HCT116 (cell line): ENCODE results near the gene ZNF790.

Experiments
- CTCF ChIP-seq, 3 experiments: fragments of 200-600 bp in 1 of 3; sonication (generic) in 1 of 3; IDR thresholded peaks in 2 of 3; conservative IDR thresholded peaks in 1 of 3; 2 replicates each; pipeline ENCODE4 v1.5.1; 2012 to 2017; ENCODE audit warnings: low read depth in 2 of 3, low read length in 2 of 3, antibody characterized with exemption in 1 of 3, borderline replicate concordance in 1 of 3, control low read depth in 1 of 3, mild to moderate bottlenecking in 1 of 3, mixed read lengths in 1 of 3, mixed run types in 1 of 3, moderate library complexity in 1 of 3; ENCODE audit not compliant: insufficient read depth in 1 of 3
- ELF1 ChIP-seq: IDR thresholded peaks from 2 replicates; pipeline ENCODE4 v1.6.1; 2012; ENCODE audit warnings: low read depth, borderline replicate concordance
- EZH2phosphoT487 ChIP-seq: fragments of 200-600 bp; IDR thresholded peaks from 2 replicates; pipeline ENCODE4 v1.6.1; 2018; ENCODE audit warnings: antibody characterized with exemption, borderline replicate concordance
- JUND ChIP-seq: IDR thresholded peaks from 2 replicates; pipeline ENCODE4 v1.6.1; 2012
- POLR2AphosphoS5 ChIP-seq: IDR thresholded peaks from 2 replicates; pipeline ENCODE4 v1.6.1; 2011; ENCODE audit warnings: mild to moderate bottlenecking, low read depth, low read length, moderate library complexity
- RAD21 ChIP-seq: IDR thresholded peaks from 2 replicates; pipeline ENCODE4 v1.6.1; 2012; ENCODE audit warnings: low read depth, mild to moderate bottlenecking
- SIN3A ChIP-seq: IDR thresholded peaks from 2 replicates; pipeline ENCODE4 v1.6.1; 2012; ENCODE audit warnings: low read depth
- TCF7L2 ChIP-seq: IDR thresholded peaks from 2 replicates; pipeline ENCODE4 v1.7.0; 2011; ENCODE audit warnings: borderline replicate concordance, inconsistent platforms; ENCODE audit not compliant: insufficient read depth, insufficient read length; ENCODE audit errors: extremely low read depth
- ZBTB33 ChIP-seq: IDR thresholded peaks from 2 replicates; pipeline ENCODE4 v1.6.1; 2011; ENCODE audit warnings: mild to moderate bottlenecking, low read length, moderate library complexity; ENCODE audit not compliant: insufficient replicate concordance; ENCODE audit errors: extremely low read depth
- ZFX ChIP-seq: fragments of 450-650 bp; IDR thresholded peaks from 2 replicates; pipeline ENCODE4 v1.6.1; 2017
- ZNF274 ChIP-seq: fragments of 200-500 bp; sonication (Bioruptor generic); IDR thresholded peaks from 2 replicates; pipeline ENCODE4 v1.6.1; 2014; ENCODE audit warnings: mild to moderate bottlenecking, low read depth, low read length, inconsistent platforms
- TF ChIP-seq, protein P1 (sequence below): IDR thresholded peaks from 2 replicates; pipeline ENCODE4 v1.6.1; 2012; ENCODE audit warnings: low read depth
- TF ChIP-seq, protein P2 (sequence below): IDR thresholded peaks from 2 replicates; pipeline ENCODE4 v1.6.1; 2012

DNA sequence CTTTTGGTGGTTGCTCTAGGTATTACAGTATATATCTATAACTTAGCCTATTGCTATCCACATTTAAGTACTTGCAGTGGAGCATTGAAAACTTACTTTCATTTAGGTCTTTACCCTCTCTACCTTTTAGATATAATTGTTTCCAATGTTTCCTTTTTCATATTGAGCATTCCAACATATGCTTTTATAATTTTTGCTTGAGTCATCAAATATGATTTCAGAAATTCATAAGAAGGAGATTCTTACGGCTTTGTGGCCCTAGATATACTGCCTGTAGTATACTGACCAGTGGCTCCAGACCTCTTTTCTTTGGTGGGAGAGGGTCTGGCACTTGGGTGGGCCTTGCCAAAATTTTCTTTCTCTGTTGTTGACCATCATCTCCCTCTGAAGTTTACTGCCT, 32.8 kb downstream of the ZNF790 start:
- TF ChIP-seq ZBTB33 (no peak), RAD21 (no peak), CTCF (IDR thresholded peaks at IDR 0.05 in 2 of 3, conservative IDR thresholded peaks at IDR 0.05 in 1 of 3; ENCODE audit: borderline replicate concordance in 1 of 3, insufficient read depth in 1 of 3, low read depth in 2 of 3, low read length in 2 of 3) (no peak), JUND (no peak), TCF7L2 (no peak), EZH2phosphoT487 (no peak), POLR2AphosphoS5 (no peak), ZNF274 (no peak), ZFX (no peak), ELF1 (no peak), SIN3A (no peak)
- TF ChIP-seq, protein P1, sequence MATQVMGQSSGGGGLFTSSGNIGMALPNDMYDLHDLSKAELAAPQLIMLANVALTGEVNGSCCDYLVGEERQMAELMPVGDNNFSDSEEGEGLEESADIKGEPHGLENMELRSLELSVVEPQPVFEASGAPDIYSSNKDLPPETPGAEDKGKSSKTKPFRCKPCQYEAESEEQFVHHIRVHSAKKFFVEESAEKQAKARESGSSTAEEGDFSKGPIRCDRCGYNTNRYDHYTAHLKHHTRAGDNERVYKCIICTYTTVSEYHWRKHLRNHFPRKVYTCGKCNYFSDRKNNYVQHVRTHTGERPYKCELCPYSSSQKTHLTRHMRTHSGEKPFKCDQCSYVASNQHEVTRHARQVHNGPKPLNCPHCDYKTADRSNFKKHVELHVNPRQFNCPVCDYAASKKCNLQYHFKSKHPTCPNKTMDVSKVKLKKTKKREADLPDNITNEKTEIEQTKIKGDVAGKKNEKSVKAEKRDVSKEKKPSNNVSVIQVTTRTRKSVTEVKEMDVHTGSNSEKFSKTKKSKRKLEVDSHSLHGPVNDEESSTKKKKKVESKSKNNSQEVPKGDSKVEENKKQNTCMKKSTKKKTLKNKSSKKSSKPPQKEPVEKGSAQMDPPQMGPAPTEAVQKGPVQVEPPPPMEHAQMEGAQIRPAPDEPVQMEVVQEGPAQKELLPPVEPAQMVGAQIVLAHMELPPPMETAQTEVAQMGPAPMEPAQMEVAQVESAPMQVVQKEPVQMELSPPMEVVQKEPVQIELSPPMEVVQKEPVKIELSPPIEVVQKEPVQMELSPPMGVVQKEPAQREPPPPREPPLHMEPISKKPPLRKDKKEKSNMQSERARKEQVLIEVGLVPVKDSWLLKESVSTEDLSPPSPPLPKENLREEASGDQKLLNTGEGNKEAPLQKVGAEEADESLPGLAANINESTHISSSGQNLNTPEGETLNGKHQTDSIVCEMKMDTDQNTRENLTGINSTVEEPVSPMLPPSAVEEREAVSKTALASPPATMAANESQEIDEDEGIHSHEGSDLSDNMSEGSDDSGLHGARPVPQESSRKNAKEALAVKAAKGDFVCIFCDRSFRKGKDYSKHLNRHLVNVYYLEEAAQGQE = no peak
- TF ChIP-seq, protein P2, sequence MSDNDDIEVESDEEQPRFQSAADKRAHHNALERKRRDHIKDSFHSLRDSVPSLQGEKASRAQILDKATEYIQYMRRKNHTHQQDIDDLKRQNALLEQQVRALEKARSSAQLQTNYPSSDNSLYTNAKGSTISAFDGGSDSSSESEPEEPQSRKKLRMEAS = no peak
